Stimulated activated naive CD8-positive, alpha-beta T cell treated with anti-CD3 and anti-CD28 coated beads, Interleukin-15, Interleukin-2, amounts not matched to agents 100 ng/mL and 50 ng/mL, for 24 hours (primary cell): ENCODE results near the gene LEP.
A peak's percentile ranks its signal among the peaks of the same experiment; 100 is the strongest.

Experiments
- H3K27ac Mint-ChIP-seq: one replicate; pipeline ENCODE4 v1.8.0; 2021; ENCODE audit warnings: mild to moderate bottlenecking, mixed read lengths
- H3K27me3 Mint-ChIP-seq: one replicate; pipeline ENCODE4 v1.8.0; 2021; ENCODE audit warnings: mixed read lengths
- H3K36me3 Mint-ChIP-seq: one replicate; pipeline ENCODE4 v1.8.0; 2021; ENCODE audit warnings: low read depth, mixed read lengths
- H3K4me1 Mint-ChIP-seq: one replicate; pipeline ENCODE4 v1.8.0; 2021; ENCODE audit warnings: low read depth, mixed read lengths
- H3K4me3 Mint-ChIP-seq: one replicate; pipeline ENCODE4 v1.8.0; 2021; ENCODE audit warnings: mild to moderate bottlenecking, mixed read lengths
- H3K9me3 Mint-ChIP-seq: one replicate; pipeline ENCODE4 v1.8.0; 2021; ENCODE audit warnings: mixed read lengths

The LEP gene

GRCh38 chr7:128299109-128299607, 58.1 kb downstream of the LEP start:
- H3K4me1 Mint-ChIP-seq = no peaks in the 10 kb centered on the region

GRCh38 chr7:128302139-128302538, 61.1 kb downstream of the LEP start:
- Mint-ChIP-seq H3K27me3 (no peaks in the 10 kb centered on the region), H3K9me3 (no peaks in the 10 kb centered on the region), H3K27ac (no peak overlapping the region), H3K4me3 (no peak overlapping the region), H3K4me1 (no peaks in the 10 kb centered on the region), H3K36me3 (peaks cover 29% of the 10 kb centered on the region)

More at GRCh38 chr7:128299109-128299607, 58.1 kb downstream of the LEP start:
- Mint-ChIP-seq H3K9me3 (no peaks in the 10 kb centered on the region), H3K27me3 (no peaks in the 10 kb centered on the region), H3K4me3 (no peak overlapping the region), H3K36me3 (peaks cover 11% of the 10 kb centered on the region), H3K27ac (no peak overlapping the region)

DNA sequence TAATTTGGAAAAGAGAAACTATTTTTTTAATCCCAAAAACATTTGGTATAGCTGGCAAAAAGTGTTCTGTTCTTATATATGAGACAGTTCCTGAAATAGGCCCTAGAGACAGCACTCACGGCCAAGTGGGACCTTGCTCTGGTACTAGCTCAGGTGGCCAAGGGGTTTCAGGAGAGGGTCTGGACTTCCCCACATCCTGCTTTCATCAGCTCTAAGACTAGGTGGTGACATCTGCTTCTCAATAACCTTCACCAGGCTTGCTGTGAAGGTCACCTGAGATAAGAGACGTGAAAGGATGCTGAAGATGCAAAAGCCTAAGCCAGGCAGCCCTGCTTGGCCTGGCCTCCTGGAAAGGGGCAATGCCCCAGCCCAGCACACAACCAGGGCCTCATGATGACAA, 62.1 kb downstream of the LEP start:
- H3K4me3 Mint-ChIP-seq = no peak overlapping the region
- H3K36me3 Mint-ChIP-seq = peaks cover 39% of the 10 kb centered on the region
- no peaks in the 10 kb centered on the region for H3K27me3 Mint-ChIP-seq
- no peaks in the 10 kb centered on the region for H3K9me3 Mint-ChIP-seq
- H3K4me1 Mint-ChIP-seq = no peaks in the 10 kb centered on the region
- H3K27ac Mint-ChIP-seq = no peak overlapping the region

- Mint-ChIP-seq H3K9me3 (no peaks in the 10 kb centered on the region), H3K4me3 (no peak overlapping the region), H3K36me3 (peaks cover 44% of the 10 kb centered on the region), H3K4me1 (no peaks in the 10 kb centered on the region), H3K27me3 (no peaks in the 10 kb centered on the region), H3K27ac (peak overlapping the region; percentile 57)
These were observed 62.6 kb downstream of the LEP start for GRCh38 chr7:128303643-128304042.

DNA sequence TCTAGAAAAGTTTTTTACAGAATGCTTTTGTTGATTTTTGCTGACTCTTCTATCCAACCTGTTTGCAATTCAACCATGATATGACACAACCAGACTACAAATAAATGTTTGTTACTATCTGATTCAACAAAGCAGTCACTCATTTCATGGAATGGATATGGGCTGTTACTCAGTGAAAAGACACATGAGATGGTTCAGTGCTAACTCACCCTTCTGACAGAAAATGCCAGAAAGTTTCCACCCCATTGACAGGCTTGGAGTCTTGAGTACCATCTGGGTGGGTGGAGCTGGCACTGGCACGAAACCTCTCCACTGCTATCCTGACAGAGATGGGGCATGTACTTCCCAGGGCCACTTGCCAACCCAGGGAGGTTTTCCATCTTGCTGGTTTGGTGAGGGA, 63.1 kb downstream of the LEP start:
- Mint-ChIP-seq H3K27ac (no peak overlapping the region), H3K4me3 (no peak overlapping the region), H3K36me3 (peaks cover 48% of the 10 kb centered on the region), H3K27me3 (no peaks in the 10 kb centered on the region), H3K9me3 (no peaks in the 10 kb centered on the region), H3K4me1 (no peaks in the 10 kb centered on the region)

- Mint-ChIP-seq H3K27me3 (no peaks in the 10 kb centered on the region), H3K4me1 (no peaks in the 10 kb centered on the region), H3K27ac (no peak overlapping the region), H3K4me3 (no peak overlapping the region), H3K36me3 (peaks cover 73% of the 10 kb centered on the region), H3K9me3 (no peaks in the 10 kb centered on the region)
These were observed 66.0 kb downstream of the LEP start for GRCh38 chr7:128307061-128307460.
